ENCODE results near the gene SNW1.

The SNW1 gene

DNA sequence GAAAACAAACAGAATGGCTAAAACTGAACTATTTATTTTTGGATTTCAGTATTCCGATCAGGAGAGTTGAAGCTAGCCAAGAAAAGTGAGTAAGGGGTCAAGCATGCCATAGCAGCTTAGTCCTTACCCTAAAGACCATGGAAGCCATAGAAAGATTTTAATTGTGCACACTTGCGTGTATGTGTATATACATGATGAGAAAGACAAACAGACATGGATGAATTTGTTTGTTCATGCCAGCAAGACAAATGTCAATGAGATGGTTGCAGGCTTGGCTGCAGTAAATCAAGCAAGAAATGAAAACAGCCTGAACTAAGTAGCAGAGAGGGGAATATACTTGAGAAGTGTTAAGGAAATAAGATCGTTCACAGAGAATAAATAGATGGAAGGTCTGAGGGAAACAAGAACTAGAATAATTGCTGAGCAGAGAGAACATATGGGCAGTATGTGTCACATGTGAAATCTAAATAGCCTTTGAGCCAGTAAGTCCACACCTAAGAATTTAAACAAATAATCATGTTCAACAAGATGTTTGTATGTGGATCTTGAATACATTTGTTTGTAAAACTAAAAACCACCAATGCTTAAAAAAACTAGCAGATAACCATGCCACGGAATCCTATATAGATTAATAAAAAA is 14.8 kb downstream of the SNW1 start:
- no peak for DNase-seq

- no peak for DNase-seq
These were observed 19.5 kb downstream of the SNW1 start for GRCh38 chr14:77741438-77741837.

DNA sequence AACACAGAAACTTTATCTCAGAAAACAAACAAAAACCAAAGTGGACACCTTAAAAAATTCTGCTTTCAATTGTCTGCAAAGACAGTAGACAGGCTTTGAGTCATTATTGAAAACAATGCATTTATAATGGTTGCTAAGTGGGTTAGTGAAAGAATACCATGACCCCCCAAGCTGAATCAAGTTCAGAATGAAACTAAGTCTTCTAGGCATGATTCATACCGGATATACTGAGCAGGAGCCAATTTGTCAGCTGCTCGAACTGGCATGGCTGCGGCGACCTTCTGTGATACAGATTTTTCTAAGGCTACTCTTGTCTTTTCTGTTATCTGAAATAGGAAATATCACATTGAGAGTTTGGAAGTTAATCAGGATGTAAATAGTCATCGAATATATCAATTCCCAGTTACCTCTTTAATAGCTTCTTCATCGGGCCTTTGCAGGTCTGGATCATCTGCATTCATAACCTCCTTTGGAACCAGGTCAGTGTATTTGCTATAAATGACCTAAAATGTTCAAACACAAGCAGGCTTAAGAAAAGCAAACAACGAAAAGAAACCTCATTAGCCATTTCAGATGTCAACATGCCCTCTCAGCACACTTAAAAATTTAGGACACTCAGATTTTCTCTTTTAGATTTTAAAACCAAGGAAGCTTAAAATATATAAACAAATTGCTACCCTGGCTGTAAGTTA is 22.3 kb downstream of the SNW1 start:
- no peak for DNase-seq

- no peak for DNase-seq
These were observed 29.9 kb downstream of the SNW1 start for GRCh38 chr14:77730976-77731497.

DNA sequence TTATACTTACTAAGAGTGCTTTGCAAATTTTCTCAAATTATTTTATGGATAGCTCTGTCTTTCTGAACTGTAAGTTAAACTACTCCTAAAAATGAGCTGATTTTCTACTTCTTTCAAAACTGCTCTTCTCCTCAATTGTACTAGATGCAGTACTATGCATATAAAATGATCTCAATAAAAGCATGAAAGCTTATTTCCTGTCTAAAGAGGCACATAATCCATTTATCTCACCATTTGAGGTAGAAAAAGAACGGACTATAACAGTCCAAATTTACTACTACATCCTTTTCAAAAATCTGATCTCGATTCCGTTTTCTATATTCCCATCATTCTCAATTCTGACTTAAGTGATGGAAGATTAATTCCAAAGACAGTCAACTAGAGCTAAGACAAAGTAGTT is 38.7 kb downstream of the SNW1 start:
- no peak for DNase-seq

DNA sequence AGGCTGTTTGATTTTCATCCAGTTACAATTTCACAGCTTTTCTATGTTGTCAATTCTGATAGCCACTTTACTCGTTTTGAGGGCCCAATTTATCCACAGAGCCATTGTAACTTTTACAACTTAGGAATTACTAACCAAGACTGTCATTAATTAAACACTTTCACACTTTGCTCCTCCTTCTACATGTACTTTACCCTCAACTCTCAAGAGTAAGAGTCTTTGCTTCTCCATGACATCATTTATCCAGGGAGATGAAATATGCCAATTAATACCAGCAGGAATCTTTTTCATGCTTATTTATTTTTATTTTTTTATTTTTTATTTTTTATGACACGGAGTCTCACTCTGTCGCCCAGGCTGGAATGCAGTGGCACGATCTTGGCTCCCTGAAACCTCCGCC is 39.5 kb downstream of the SNW1 start:
- no peak for DNase-seq

DNA sequence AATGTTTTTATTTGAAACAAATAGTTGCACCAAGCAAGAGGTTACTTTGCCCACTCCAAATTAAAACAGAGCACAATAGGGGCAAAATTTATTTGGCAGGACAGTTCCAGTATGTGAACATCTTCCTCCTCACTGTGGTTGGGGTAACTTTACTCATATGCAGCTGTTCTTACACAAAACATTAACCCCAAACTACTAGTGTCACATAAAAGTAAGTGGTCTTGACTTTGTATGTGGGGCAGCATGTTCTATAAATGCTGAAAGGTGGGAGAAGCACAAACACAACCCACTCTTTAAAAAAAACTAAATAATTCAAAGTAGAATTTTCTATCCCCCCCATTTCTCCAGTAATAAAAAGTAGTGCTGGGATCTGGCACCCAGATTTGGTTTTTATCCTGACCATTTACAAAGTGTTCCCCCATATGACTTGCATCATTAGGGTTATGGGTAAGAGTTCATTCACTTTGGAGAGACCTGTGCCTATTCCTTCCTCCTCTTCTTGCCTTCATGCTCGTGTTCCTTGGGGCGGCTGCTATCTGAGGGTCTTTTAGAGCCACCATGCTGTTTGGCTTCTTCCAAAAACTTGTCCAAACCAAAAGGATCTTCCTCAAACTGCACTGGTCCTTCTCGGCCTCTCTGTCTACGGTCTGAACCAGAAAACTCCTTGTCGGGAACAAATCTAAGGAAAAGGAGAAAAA is 43.2 kb downstream of the SNW1 start:
- no peak for DNase-seq

- DNase-seq, result no peak
These were observed 46.0 kb downstream of the SNW1 start for GRCh38 chr14:77714926-77715325.

DNA sequence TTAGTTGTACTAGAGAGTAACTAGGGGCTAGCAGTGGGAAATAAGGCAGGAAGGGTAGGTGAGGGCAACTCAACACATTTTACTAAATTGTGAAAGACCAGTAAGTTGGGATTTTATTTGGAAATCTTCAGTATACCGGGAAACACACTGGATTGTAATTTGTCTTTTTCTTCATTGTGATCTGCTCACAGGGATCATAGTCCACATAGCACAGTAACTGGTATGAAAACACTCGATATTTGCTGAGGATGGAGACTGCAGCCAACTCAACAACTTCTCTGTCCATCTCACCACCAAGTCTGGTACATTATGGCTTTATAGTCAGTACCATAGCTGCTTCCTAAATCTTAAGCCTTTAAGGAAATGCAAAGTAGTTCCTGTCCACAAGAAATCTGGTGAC is 50.6 kb downstream of the SNW1 start:
- no peak for DNase-seq

DNA sequence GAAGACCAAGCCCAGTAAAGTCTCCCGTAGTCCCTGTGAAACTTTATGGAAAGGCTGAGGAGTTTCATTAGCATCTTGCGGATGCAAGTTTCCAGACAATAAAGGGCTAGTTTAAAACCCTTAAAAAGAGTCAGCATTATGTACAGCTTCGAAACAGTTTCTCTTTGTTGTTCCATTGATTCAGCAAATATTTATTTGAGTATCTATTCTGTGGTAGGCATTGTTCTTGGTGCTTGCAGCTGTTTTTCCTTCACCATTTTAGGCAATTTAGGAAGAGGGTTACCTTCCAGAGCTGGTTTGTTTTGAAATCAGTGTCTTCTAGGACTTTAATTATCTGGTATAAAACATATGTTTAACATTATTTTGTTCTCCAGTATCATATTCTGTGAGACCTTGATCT is 51.5 kb downstream of the SNW1 start:
- no peak for DNase-seq

- no peak for DNase-seq
These were observed 52.2 kb downstream of the SNW1 start for GRCh38 chr14:77708749-77709148.

- peak; percentile 68 to 87 for DNase-seq
These were observed 53.1 kb downstream of the SNW1 start, which contains the start of the genes ALKBH1 and SLIRP for GRCh38 chr14:77707724-77708408. ALKBH1 (minus strand) TSS chr14:77708023; CDS start chr14:77708004, 19 bp downstream. SLIRP (plus strand) TSS chr14:77708103; CDS start chr14:77708112, 9 bp downstream.

DNA sequence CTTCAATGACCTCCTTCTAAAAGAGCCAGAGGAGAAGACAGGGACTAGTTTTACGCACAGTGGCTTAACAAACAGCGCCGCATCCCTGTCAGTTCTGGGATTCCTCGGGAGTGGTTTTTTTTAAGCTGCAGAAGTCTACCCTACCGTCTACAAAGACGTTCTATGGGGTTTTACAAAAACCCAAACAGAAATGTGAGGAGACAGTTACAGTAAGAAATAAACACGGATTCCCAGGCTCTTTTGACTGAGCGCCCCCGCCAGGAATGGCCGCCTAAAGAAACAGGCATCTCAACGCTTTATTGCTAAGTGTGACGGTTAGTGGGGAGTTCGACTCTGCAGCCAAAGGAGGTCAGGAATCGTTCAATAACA is 53.6 kb downstream of the SNW1 start:
- no peak for DNase-seq

DNA sequence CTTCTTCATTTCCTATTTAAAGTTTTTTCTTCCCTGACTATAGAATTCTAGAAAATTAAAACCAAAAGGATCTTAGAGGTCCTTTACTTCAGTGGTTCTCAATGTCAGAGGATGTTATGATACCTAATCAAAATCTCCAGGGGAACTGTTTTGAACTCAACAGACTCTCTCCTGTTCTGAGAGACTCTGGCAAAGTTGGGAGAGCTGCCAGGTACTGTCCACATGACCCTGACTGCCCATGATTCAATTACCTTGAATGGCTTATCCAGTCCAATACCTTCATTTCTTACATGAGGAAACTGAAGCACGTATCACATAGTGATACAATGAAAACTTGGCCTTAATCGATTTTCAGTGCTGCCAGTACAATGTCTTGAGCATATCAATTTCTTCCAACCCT is 69.7 kb downstream of the SNW1 start:
- no peak for DNase-seq

DNA sequence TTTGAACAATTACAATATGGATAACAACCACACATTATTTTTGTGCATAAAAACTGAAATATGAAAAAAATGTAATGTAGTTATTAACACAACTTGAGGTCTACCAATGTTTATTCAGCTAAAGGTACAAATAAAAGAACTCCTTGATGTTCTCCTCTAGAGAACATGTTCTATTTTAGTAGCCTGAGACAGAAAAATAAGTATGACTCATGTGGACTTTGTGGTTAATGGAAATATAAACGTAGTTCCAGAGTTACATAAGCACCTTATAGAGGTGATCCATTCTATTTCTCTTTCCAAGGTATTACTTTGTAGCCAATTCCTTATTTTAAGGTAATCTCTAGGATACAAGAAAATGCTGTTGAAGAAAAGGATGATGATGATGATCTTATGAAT is 78.8 kb downstream of the SNW1 start:
- no peak for DNase-seq

DNA sequence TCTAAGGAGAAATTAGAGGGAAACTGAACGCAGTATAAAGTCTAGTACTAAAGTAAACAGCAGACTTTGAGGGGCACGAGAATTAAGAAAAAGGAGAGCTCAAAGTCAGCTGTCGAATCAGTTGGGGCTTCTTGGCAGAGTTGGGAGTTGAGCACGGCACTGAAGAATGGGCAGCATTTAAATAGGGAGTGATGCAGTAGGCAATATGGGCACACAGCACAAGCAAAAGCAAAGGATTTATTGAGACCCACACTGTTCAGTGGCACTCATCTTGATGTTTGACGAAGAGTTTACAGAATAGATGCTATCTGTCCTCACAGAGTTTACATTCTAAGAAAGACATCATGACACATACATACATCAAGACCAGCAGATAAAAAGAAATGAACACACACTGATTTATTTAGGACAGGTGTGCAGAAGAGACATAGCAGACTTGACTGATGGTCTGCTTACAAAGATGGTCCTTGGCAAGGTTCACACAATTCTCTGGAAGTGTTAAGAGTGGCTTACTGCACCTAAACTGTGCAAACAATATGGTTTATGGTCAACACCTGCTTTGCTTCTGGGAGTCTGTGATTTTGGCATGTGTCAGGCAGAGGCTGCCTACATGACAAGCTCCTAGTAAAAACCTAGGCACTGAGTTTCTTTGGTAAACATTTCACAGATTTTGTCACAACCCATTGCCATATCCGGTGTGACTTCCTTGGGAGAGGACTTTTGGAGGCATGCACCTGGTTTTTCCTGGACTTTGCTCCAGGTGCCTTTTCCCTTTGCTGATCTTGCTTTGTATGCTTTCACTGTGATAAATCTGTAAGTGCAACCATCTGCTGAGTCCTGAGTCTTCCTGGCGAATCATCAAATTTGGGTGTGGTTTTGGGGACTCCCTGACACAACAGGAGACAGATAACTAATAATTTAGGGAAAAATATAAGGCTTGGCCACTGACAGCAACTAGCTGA is 79.5 kb downstream of the SNW1 start:
- DNase-seq, result peak in 1 of 2 experiments; percentile 22

DNA sequence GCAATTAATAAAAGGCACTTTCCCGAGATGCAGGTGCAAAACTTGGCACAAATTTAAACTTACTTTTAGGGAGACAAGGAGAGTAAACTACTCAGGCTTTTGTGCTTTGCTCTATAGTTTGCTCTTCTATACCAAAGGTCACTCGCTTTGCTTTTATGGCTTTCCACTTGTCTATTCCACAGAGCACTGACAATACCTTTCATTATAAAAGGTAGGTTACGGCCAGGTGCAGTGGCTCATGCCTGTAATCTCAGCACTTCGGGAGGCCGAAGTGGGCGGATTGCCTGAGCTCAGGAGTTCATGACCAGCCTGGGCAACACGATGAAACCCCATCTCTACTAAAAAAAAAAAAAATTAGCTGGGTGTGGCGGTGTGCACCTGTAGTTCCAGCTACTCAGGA is 86.0 kb downstream of the SNW1 start:
- no peak for DNase-seq

DNA sequence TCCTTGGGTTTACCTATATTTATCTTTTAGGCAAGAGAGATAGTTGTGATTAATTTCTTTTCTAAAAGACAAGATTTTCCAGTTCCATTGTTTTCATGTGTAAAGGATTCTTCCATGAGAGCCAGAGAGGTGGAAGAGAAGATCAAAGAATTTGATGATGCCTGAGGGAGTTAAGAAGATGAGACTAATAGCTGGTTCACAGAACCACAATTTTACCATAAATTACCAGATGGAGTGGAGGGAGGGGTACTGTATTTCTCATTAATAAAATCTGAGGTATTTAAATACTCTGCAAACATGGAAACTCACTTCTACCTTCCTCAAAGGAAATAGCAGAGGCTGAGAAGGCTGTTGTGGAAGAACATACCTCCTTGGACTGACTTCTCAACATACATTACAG is 87.8 kb downstream of the SNW1 start:
- no peak for DNase-seq

Data from NCI-H187 (cell line).